ENCODE results near the gene GOLGA3.
A peak's percentile ranks its signal among the peaks of the same experiment; 100 is the strongest.
"Not testable (repeated sequence)": the region's sequence is repeated elsewhere in the genome, so short reads cannot be mapped to it uniquely, and the experiment has no call there.

GOLGA3 gene

DNA sequence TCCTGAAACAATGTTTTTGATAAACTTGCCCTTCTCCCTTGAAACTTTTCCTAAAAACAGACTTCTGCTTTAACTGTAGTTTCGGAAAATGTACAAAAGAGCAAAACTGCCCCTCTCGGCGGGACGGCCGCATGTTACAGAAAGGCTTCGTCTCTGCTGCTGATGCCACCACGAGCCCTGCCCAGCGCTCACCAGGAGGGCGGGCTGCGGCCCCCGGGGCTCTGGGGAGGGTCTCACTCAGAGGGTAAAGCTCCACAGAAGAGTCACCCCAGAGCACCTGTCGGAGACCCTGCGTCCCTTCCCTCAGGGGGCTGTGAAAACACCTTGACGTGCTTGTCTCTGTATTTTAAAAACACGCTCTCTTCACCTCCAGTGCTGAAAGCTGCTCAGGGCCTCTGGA is 12.5 kb upstream of the GOLGA3 start:
- DNase-seq = no peak

DNA sequence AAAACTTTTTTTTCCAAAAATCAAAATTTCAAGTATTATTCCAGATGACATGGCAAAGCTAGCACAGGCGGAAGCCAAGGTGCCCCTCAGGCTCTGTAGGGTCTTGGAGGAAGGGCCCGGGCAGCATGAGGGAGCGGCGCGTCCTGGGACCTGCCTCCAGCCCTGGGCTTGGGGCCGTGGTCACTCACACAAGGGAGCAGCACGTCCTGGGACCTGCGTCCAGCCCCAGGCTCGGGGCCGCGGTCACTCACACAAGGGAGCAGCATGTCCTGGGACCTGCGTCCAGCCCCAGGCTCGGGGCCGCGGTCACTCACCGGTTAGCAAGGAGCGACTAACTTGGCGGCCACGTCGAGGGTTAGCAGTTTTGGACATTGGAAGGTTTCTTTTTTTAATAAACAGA is 11.9 kb upstream of the GOLGA3 start:
- no peak for DNase-seq

DNA sequence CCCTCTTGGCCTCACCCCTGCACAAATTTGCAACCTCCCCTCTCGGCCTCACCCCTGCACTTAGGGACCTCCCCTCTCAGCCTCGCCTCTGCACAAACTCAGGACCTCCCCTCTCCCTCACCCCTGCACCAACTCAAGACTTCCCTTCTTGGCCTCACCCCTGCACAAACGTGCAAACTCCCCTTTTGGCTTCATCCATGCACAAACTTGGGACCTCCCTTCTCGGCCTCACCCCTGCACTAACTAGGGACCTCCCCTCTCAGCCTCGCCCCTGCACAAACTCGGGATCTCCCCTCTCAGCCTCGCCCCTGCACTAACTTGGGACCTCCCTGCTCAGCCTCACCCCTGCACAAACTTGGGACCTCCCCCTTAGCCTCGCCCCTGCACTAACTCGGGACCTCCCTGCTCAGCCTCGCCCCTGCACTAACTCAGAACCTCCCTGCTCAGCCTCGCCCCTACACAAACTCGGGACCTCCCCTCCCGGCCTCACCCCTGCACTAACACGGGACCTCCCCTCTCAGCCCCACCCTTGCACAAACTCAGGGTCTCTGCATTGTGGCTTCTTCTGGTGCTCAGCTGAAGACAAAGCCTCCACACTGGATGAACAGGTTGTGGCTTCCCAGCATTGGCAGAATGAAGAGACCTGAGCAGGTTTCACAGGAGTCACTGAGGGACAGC is 11.0 kb upstream of the GOLGA3 start:
- no peak for DNase-seq

DNA sequence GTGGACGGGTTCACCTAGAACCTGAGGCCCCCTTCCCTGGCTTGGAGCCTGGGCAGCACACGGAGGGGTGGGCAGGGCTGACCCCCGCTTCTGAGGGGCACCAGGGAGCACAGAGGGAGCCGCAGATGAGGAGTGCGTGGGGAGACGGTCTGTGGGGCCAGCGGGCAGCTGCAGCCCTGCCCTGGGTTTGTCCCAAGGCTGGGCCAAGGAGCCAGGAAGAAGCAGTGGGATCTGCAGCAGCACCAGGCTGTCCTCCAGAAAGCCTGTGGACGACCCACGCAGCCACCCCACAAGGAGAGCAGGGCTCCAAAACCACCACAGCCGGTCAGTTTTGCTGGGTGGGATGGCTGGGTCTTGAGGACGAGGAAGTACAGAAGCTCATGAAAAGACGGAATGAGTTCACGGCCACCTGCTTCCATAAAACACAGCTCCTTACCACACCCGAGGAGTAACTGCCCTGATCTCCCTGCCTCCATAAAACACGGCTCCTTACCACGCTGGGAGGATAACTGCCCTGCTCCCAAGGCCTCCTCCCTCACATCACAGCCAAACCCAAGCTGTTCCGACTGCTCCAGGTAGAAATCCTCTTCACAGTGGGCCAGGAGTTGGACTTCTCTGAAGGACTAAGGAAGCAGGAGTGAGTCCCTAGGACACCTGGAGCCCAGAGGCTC is 9.9 kb upstream of the GOLGA3 start:
- DNase-seq = no peak

DNA sequence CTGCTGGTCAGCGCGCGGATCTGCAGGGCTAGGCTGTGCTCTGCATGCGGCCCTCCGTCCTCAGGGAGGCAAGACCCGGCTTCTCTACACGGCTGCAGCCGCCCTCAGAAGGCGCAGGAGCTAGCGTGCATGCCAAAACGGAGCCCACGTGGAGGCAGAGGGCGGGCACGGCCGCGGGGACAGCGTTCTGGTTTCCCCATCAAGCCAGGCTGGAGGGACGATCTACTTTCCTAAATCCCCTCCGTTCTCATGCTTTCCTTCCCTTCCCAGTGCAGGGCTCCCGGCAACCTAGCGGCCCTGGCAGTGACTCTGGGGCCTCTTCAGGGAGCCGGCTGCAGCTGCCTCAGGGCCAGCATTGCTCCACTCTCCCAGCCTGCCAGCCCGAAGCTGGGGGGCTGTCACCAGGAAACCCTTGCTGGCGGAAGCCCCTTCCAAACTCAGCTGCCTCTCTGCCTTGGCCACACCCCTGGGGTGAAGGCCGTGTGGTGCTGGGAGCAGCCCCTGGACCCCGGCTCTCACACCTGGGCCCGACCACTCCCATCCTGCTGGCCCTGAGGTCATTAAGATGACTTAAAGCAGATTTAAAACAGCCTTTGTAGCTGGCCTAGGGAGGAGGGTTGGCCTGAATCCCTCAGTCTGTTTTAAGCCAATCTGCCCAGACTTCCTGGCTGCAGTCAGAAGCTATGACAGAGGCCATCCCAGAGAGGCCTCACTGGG is 9.2 kb upstream of the GOLGA3 start:
- no peak for DNase-seq

DNA sequence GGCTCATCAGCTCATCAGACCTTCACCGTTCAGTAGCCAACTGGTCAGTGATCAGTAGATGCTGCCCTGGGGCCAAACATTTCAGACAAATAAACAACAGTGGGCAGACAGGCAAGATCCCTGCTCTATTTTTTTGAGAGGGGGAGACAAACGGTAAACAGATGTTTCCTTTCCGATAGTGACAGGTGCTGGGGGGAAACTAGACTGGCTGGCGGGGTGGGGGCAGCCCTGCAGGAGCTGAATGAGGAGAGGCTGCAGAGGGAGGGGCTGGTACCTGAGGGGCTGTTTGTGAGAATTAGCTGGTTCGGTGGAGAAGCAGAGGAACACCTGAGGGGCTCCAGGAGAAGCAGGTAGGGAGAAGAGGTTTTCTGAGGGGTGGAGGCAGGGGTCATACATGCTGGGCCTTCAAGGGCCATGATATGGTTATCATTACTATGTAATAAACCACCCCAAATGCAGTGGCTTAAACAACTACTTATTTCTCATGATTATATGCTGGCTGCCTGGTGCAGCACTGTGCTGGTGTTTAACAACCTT is 8.2 kb upstream of the GOLGA3 start:
- DNase-seq = peak in 1 of 2 experiments; percentile 7

DNA sequence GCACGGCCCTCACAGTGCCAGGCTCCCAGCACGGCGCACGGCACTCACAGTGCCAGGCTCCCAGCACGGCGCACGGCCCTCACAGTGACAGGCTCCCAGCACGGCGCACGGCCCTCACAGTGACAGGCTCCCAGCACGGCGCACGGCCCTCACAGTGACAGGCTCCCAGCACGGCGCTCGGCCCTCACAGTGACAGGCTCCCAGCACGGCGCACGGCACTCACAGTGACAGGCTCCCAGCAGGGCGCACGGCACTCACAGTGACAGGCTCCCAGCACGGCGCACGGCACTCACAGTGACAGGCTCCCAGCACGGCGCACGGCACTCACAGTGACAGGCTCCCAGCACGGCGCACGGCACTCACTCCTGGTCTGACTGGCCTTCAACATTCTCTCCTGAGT is 7.6 kb upstream of the GOLGA3 start:
- not testable (repeated sequence) for DNase-seq

DNA sequence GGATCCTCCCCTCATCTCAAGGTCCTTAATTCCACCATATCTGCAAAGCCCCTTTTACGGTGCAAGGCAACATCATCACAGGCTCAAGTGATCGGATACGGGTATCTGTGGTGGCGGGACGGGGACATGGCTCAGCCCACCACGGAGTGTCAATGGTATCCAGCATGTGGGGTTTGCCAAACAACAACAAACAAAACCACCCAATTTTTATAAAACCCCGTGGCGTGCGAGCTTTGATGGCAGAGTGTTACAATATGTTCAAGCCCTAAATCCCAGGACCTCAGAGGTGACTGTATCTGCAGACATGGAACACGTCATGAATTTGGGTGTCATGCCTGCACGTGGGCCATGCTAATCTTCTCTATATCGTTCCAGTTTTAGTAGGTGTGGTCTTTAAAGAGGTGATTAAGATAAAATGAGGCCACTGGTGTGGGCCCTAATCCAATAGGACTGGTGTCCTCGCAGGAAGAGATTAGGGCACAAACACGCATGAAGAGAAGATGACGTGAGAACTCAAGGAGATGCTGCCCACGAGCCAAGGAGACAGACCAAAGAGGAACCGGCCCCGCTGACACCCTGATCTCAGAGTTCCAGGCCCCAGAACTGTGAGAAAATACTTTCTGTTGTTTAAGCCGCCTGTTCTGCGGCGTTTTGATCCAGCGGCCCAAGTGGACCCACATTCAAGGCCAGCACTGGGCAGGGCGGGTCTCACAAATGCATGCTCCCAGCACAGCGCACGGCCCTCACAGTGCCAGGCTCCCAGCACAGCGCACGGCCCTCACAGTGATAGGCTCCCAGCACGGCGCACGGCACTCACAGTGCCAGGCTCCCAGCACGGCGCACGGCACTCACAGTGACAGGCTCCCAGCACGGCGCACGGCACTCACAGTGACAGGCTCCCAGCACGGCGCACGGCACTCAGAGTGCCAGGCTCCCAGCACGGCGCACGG is 6.7 kb upstream of the GOLGA3 start:
- no peak for DNase-seq

DNA sequence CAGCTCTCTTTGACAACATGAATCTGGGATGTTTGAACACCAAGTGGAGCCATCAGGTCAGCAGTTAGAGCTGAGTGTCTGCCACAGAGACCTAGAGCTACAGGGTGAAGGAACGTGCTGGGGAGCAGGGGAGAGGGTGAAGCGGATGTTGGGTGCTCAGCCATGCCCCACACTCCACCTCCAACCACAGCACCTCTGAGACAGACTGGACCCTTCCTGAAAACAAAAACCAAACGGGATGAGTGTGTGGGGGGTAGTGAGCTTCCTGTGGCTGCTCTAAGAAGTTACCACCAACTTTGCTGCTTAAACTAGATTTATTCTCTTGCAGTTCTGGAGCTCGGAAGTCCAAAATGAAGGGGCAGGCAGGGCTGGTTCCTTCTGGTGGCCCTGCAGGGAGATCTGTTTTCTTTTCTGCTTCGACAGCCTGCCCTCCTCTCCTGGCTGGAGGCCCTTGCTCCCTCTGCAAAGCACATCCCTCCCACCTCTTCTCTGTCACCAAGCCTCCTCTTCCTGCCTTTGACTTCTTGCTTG is 5.6 kb upstream of the GOLGA3 start:
- no peak for DNase-seq

DNA sequence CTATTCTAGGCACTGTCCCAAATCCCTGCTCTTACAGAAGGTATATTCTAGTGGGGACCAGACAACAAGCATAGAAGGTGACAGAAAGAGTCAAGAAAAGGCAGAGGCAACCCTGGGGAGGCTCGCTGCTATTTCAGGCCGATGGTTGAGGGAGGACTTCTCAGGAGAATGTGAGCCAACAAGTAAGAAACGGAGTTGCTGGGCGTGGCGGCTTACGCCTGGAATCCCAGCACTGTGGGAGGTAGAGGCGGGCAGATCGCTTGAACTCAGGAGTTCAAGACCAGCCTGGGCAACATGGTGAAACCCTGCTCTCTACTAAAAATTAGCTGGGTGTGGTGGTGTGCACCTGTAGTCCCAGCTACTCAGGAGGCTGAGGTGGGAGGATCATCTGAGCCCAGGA is 4.7 kb upstream of the GOLGA3 start:
- no peak for DNase-seq

DNA sequence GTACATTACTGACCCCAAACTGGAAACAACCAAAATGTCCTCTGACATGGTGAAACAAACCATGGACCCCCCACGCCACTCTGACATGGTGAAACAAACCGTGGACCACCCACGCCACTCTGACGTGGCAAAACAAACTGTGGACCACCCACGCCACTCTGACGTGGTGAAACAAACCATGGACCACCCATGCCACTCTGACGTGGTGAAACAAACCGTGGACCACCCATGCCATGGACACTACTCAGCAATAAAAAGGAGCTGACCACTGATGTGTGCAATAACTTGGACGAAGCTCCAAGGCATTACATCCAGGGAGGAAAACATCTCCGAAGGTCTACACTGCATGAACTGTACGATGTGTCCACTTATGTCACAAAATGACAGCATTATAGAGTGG is 3.1 kb upstream of the GOLGA3 start:
- no peak for DNase-seq

DNA sequence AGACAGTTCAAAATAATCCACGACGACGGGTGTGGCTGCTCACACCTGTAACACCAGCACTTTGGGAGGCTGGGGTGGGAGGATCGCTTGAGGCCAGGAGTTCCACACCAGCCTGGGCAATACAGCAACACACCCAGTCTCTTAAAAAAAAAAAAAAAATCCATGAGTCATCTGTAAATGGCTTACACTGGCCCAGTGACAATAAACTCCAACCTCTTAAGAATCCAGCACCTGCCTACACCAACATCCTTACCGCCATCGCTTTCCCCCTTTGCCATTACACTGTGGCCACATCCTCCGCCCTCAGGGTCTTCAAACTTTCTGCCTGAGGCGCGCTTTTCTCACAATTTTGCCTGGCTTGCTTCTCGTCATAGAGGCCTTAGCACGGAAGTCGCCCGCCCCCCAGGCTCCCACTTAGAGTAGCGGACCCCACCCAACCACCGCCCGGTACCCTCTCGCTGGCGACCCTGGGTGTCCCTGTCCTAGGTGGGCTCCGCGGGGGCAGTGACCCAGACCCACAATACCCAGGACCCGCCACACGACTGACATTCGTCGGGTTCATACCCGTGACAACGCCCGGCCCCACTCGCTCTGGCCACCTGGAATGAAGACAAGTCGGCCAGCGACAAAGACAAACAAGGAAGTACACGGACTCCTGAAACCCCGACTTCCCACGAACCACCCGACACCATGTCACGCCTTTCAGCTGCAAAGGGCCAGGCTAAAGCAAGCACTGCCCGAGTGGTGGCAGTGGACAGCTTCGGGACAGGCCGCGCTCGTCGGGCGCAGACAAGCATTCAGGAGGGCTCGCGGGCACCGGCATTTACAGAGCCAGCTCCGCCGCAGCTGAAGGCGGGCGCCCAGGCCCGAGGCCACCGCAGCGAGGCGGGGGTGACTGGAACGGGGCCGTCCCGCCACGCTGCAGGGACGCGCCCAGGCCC is 636 bp downstream of the GOLGA3 start:
- no peak for DNase-seq

DNA sequence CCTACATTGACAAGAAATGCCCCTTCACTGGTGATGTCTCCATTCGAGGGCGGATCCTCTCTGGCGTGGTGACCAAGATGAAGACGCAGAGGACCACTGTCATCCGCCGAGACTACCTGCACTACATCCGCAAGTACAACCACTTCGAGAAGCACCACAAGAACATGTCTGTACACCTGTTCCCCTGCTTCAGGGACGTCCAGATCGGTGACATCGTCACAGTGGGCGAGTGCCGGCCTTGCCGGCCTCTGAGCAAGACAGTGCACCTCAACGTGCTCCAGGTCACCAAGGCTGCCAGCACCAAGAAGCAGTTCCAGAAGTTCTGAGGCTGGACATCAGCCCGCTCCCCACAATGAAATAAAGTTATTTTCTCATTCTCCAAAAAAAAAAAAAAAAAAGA is 2.8 kb downstream of the GOLGA3 start:
- no peak for DNase-seq

DNA sequence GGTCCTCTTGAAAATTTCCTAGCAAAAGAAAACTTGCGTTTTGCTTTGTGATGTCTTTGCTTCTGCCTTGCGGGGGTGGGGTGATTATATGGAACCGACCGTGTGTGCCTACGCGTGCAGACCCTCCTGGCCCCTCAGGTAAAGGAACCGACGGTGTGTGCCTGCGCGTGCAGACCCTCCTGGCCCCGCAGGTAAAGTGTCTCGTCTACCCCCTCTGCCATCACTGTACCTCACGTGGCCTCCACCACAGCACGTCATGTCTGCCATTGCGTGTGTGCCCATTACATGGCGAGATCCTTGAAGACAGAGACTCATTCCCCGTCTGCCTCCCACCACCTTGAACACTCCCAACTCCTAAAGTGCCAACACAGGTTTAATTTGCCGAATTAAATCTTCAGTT is 3.6 kb downstream of the GOLGA3 start:
- DNase-seq = no peak

DNA sequence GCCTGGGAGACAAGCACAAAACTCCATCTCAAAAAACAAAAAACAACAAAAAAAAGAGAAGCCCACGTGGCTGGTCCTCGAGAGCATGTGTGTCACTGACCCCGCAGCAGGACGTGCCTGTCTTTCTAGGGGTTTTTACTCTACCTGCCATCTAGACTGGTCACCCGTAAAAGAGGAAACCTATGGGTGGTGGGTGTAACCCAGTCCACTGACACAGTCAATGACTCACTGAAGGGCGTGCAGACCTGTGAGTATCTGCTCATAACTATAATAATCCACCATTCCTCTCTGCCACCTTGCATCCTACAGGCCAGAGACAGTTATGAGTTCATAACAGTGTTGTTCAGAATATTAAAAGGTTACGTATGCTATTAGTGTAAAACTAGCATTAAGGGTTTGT is 4.6 kb downstream of the GOLGA3 start:
- DNase-seq = no peak

DNA sequence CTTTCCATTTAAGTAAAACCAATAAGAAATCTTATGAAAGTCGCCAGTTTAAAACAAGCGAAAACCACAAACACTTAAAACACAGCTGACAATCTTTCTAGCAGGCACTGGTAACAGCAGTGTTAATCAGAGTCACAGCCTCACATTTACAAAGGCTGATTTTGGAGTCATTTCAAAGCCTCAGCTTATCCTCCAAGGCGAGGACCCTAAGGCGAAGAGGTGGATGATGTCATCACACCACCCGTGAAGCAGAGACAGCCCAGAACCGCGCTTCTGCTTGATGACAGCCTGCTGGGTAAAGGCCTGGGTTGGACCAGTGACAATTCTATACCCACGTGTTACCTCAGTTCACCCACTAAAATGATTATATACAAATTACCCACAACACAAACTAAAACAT is 10.1 kb downstream of the GOLGA3 start:
- DNase-seq = no peak

DNA sequence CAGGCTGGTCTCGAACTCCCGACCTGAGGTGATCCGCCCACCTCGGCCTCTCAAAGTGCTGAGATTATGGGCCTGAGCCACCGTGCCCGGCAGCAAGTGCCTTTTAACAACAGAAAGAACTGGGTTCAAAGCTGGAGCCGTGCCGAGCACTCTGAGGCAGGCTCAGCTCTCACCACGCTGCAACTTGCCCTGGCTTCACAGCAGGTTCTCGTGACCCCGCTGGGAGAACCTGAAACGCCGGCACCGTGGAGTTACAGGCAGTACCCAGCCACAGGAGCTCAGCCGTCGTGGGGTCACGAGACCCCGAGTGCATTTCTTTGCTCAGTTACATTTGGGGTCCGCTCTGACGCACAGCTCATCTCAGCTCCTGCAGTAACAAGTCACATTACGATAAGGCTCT is 14.4 kb downstream of the GOLGA3 start:
- DNase-seq = no peak

DNA sequence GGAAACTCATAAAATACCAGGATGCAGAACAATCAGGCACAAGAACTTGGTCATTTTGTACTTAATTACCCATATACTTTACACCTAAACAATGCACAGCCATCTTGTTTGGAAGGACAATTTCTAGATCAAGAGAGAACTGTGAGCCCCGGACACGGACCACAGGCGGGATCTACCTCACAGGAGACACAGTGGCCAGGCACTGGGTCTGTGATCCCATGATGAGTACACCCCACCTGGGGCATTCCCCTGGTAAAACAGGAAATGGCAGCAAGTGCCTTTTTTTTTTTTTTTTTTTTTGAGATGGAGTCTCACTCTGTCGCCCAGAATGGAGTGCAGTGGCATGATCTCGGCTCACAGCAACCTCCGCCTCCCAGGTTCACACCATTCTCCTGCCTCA is 15.2 kb downstream of the GOLGA3 start:
- no peak for DNase-seq

DNA sequence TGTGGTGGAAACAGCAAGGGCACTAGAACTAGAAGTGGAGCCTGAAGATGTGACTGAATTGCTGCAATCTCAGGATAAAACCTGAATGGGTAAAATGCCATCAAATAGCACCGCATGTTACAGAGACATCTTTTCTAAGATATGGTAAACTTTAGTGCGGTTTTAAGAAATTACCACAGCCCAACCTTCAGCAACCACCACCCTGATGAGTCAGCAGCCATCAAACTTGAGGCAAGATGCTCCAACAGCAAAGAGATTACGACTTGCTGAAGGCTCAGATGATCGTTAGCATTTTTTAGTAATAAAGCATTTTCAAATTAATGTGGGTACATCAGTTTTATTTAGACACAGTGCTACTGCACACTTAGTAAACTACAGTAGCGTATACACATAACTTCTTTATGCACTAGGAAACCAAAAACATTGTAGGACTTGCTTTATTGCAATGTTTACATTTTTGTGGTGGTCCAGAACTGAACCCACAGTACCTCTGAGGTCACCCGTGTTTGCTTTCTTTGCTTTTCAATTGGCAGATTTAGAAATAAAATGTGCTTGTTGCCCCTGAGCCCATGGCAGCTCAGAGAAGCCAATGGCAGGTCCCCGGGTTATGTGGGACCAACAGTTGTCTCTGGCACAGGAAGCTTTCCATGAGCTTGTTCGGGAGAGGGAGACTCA is 15.9 kb downstream of the GOLGA3 start:
- DNase-seq = no peak

DNA sequence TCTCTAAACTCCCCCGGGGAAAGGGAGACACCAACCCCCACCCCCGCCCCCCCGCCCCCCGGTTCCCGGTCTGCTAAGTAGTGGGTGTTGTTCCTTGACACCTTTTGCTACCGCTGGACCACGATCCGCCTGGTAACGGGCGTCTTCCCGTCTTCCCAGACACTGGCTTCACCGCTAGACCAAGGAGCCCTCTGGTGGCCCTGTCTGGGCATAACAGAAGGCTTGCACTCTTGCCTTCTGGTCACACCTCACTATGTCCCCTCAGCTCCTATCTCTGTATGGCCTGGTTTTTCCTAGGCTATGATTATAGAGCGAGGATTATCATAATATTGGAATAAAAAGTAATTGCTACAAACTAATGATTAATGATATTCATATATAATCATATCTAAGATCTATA is 19.3 kb downstream of the GOLGA3 start:
- peak in 1 of 2 experiments; percentile 13 for DNase-seq
